Effector memory CD4-positive, alpha-beta T cell (primary cell): ENCODE measurements around the gene IL17RA.
"Not testable (repeated sequence)": the region's sequence is repeated elsewhere in the genome, so short reads cannot be mapped to it uniquely, and the experiment has no call there.

Experiments used
- DNase-seq, 3 donors: peaks; one replicate each; pipeline ENCODE4 v3.0.0-alpha.2; 2020
- H3K27ac ChIP-seq: 2 replicates; pipeline ENCODE4 v1.7.0; 2013; ENCODE audit warnings: mild to moderate bottlenecking, low read length, moderate library complexity; ENCODE audit not compliant: insufficient read depth, poor library complexity, severe bottlenecking
- H3K27me3 ChIP-seq: replicated peaks from 2 replicates; pipeline ENCODE4 v1.7.0; 2013; ENCODE audit warnings: mild to moderate bottlenecking, low read length; ENCODE audit not compliant: insufficient read depth, control insufficient read depth, poor library complexity, severe bottlenecking
- H3K36me3 ChIP-seq: 2 replicates; pipeline ENCODE4 v1.7.0; 2013; ENCODE audit warnings: mild to moderate bottlenecking, low read length, moderate library complexity; ENCODE audit not compliant: control insufficient read depth, insufficient read depth
- H3K4me1 ChIP-seq: 2 replicates; pipeline ENCODE4 v1.7.0; 2013; ENCODE audit warnings: low read length, mild to moderate bottlenecking; ENCODE audit not compliant: control insufficient read depth, insufficient read depth, poor library complexity, severe bottlenecking
- H3K4me3 ChIP-seq: 2 replicates; pipeline ENCODE4 v1.7.0; 2013; ENCODE audit warnings: low read length, low read depth, mild to moderate bottlenecking; ENCODE audit not compliant: insufficient read depth, poor library complexity, severe bottlenecking
- H3K9me3 ChIP-seq: 2 replicates; pipeline ENCODE4 v1.7.0; 2013; ENCODE audit warnings: mild to moderate bottlenecking, low read length, moderate library complexity; ENCODE audit not compliant: control insufficient read depth

Gene IL17RA

GRCh38 chr22:17137170-17137569 is 52.4 kb downstream of the IL17RA start:
- no peak overlapping the region for H3K4me3 ChIP-seq
- H3K27me3 ChIP-seq, result no peaks in the 10 kb centered on the region
- DNase-seq, result no peak
- peaks cover 22% of the 10 kb centered on the region for H3K36me3 ChIP-seq
- H3K27ac ChIP-seq, result no peak overlapping the region
- H3K9me3 ChIP-seq, result no peaks in the 10 kb centered on the region
- no peaks in the 10 kb centered on the region for H3K4me1 ChIP-seq

- no peaks in the 10 kb centered on the region for H3K4me1 ChIP-seq
- H3K27me3 ChIP-seq, result no peaks in the 10 kb centered on the region
- H3K4me3 ChIP-seq, result no peak overlapping the region
- no peak for DNase-seq
- no peak overlapping the region for H3K27ac ChIP-seq
- peaks cover 22% of the 10 kb centered on the region for H3K36me3 ChIP-seq
- H3K9me3 ChIP-seq, result no peaks in the 10 kb centered on the region
These were observed 53.1 kb downstream of the IL17RA start for GRCh38 chr22:17137861-17138425.

GRCh38 chr22:17138513-17138912 is 53.7 kb downstream of the IL17RA start:
- Histone ChIP-seq H3K27ac (no peak overlapping the region), H3K36me3 (peaks cover 22% of the 10 kb centered on the region), H3K9me3 (no peaks in the 10 kb centered on the region), H3K27me3 (no peaks in the 10 kb centered on the region), H3K4me1 (no peaks in the 10 kb centered on the region), H3K4me3 (no peak overlapping the region)
- no peak for DNase-seq

- H3K27me3 ChIP-seq, result no peaks in the 10 kb centered on the region
- H3K27ac ChIP-seq, result no peak overlapping the region
- H3K4me3 ChIP-seq, result no peak overlapping the region
- H3K36me3 ChIP-seq, result peaks cover 27% of the 10 kb centered on the region
- DNase-seq, result no peak
- H3K9me3 ChIP-seq, result no peaks in the 10 kb centered on the region
- H3K4me1 ChIP-seq, result no peaks in the 10 kb centered on the region
These were observed 55.2 kb downstream of the IL17RA start for GRCh38 chr22:17140022-17140421.

DNA sequence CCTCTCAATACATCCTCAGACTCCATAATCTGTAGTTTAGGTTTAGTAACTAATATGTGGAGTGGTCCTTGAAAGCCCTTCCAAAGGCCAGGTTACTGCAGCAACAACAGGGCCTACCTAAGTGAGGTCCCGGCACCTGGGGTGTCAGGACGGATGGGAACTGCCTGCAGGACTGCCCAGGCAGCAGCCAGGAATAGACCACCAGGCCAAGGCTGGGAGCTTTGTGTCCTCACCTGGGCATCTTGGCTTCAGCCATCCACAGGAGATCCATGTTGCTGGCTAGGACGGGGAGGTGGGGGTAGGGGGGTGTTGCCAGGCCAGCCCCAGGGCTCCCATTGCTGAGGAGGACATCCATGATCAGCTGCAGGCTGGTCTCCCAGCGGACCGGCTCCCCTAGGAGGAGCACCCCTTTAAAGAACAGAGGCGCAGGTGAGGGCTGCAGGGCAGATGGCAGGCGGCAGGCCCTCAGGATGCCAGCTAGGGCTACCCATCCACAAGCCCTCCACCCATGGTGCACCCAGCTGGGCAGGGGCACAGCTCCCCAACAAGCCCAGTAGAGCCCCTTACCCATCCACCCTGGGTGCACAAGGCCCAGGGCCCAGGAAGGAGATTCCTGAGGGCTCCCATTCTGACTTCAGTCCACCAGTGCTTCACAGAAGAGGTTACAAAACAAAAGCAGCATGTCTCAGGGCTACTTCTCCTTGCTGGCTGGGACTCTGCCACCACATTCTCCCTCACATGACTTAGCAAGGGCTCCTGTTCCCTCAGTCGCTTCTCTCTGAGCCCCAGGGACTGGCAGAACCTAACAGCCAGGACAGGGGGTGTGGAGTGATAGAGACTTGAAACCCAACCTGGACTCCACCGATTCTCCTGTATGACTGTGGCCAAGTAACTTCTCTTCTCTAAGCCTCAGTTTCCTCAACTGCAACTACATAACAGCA is 56.3 kb downstream of the IL17RA start:
- Histone ChIP-seq H3K27ac (no peak overlapping the region), H3K4me3 (no peak overlapping the region), H3K27me3 (no peaks in the 10 kb centered on the region), H3K9me3 (no peaks in the 10 kb centered on the region), H3K36me3 (peaks cover 28% of the 10 kb centered on the region), H3K4me1 (no peaks in the 10 kb centered on the region)
- no peak for DNase-seq

DNA sequence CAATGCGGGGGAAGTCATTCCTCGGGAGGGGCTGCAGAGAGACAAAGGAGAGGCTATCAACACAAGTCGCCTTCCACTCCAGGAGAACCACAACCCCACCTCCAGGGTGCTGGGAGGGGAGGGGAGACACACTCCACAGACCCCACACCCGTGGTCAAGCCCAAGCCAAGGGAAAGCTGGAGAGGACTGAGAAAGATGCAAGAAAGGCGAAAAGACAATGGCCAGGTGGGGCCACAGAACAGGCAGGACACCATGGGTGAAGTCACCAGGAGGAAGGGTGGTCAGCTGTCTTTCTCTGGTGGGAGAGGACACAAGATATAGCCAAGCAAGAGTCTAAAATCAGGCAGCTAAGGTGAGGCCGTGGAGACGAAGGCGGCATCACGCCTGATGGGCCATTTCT is 58.3 kb downstream of the IL17RA start:
- H3K27me3 ChIP-seq, result no peaks in the 10 kb centered on the region
- H3K4me1 ChIP-seq, result no peaks in the 10 kb centered on the region
- H3K27ac ChIP-seq, result no peak overlapping the region
- no peak for DNase-seq
- peaks cover 21% of the 10 kb centered on the region for H3K36me3 ChIP-seq
- no peaks in the 10 kb centered on the region for H3K9me3 ChIP-seq
- no peak overlapping the region for H3K4me3 ChIP-seq

DNA sequence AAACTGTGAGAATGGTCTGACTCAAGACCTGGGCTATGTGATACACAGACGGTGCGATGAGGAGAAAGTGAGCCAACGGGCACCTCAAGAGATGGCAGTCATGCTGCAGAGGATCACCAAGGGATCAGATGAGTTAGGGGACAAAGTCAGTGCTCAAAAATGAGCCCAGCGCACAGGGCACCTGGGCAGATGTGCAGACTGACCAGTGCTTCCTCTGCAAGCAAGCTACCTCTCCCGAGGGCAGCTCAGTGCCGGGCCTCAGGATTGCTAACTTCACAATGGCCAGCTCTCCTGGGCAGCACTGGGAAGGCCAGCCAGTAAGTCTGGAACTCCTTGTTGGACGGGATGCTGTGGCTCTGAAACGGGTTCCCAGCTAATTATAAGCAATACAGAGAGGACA is 59.0 kb downstream of the IL17RA start:
- H3K36me3 ChIP-seq, result peaks cover 16% of the 10 kb centered on the region
- H3K9me3 ChIP-seq, result no peaks in the 10 kb centered on the region
- H3K27me3 ChIP-seq, result no peaks in the 10 kb centered on the region
- no peaks in the 10 kb centered on the region for H3K4me1 ChIP-seq
- no peak overlapping the region for H3K4me3 ChIP-seq
- no peak overlapping the region for H3K27ac ChIP-seq
- no peak for DNase-seq

- Histone ChIP-seq H3K27me3 (no peaks in the 10 kb centered on the region), H3K27ac (no peak overlapping the region), H3K36me3 (peaks cover 25% of the 10 kb centered on the region), H3K4me1 (no peaks in the 10 kb centered on the region), H3K4me3 (no peak overlapping the region), H3K9me3 (no peaks in the 10 kb centered on the region)
- no peak for DNase-seq
These were observed 60.4 kb downstream of the IL17RA start for GRCh38 chr22:17145021-17145680.

GRCh38 chr22:17147458-17147857 is 62.7 kb downstream of the IL17RA start:
- not testable (repeated sequence) for H3K27me3 ChIP-seq, H3K4me3 ChIP-seq, DNase-seq, H3K9me3 ChIP-seq, H3K27ac ChIP-seq, H3K4me1 ChIP-seq
- peaks cover 14% of the 10 kb centered on the region for H3K36me3 ChIP-seq
